Epidermal melanocyte (primary cell): ENCODE data around the gene CACNG3.
"Not testable (repeated sequence)": the region's sequence is repeated elsewhere in the genome, so short reads cannot be mapped to it uniquely, and the experiment has no call there.

Experiments used
- DNase-seq: peaks from one replicate; pipeline ENCODE4 v3.0.0; 2011; ENCODE audit warnings: low spot score; ENCODE audit not compliant: insufficient read length

The CACNG3 gene

GRCh38 chr16:24275413-24275812 is 19.3 kb downstream of the CACNG3 start:
- DNase-seq, result no peak

- DNase-seq, result no peak
These were observed 23.9 kb downstream of the CACNG3 start for GRCh38 chr16:24279982-24280515.

GRCh38 chr16:24281466-24281865 is 25.3 kb downstream of the CACNG3 start:
- DNase-seq, result no peak

- DNase-seq, result no peak
These were observed 26.0 kb downstream of the CACNG3 start for GRCh38 chr16:24282141-24282540.

GRCh38 chr16:24286741-24287405 is 30.7 kb downstream of the CACNG3 start:
- DNase-seq, result no peak

- no peak for DNase-seq
These were observed 32.4 kb downstream of the CACNG3 start for GRCh38 chr16:24288516-24288915.

- DNase-seq, result no peak
These were observed 33.1 kb downstream of the CACNG3 start for GRCh38 chr16:24289166-24289700.

- DNase-seq, result no peak
These were observed 35.8 kb downstream of the CACNG3 start for GRCh38 chr16:24291932-24292331.

- no peak for DNase-seq
These were observed 38.0 kb downstream of the CACNG3 start for GRCh38 chr16:24294131-24294530.

GRCh38 chr16:24297375-24297774 is 41.2 kb downstream of the CACNG3 start:
- DNase-seq, result no peak

GRCh38 chr16:24298548-24299167 is 42.5 kb downstream of the CACNG3 start:
- DNase-seq, result no peak

GRCh38 chr16:24300750-24301149 is 44.6 kb downstream of the CACNG3 start:
- DNase-seq, result not testable (repeated sequence)

- no peak for DNase-seq
These were observed 46.5 kb downstream of the CACNG3 start for GRCh38 chr16:24302636-24303035.

- DNase-seq, result no peak
These were observed 52.1 kb downstream of the CACNG3 start for GRCh38 chr16:24308200-24308599.

GRCh38 chr16:24309258-24310142 is 53.4 kb downstream of the CACNG3 start:
- no peak for DNase-seq

GRCh38 chr16:24315343-24315742 is 59.2 kb downstream of the CACNG3 start:
- no peak for DNase-seq

GRCh38 chr16:24318680-24319079 is 62.5 kb downstream of the CACNG3 start:
- no peak for DNase-seq

GRCh38 chr16:24319126-24319814 is 63.1 kb downstream of the CACNG3 start:
- DNase-seq, result no peak

GRCh38 chr16:24322106-24322505 is 66.0 kb downstream of the CACNG3 start:
- DNase-seq, result no peak

GRCh38 chr16:24324421-24324820 is 68.3 kb downstream of the CACNG3 start:
- no peak for DNase-seq

GRCh38 chr16:24328835-24329452 is 72.8 kb downstream of the CACNG3 start:
- no peak for DNase-seq
